Activated naive CD4-positive, alpha-beta T cell treated with anti-CD3 and anti-CD28 coated beads for 36 hours (primary cell): ENCODE results near the gene RTKN2. TPM values are rescaled to one million over a fixed set of nuclear protein-coding genes. Genes with fewer than 3 reads are reported as not detected.
A peak's percentile ranks its signal among the peaks of the same experiment; 100 is the strongest.
"Not testable (repeated sequence)": the region's sequence is repeated elsewhere in the genome, so short reads cannot be mapped to it uniquely, and the experiment has no call there.

Source experiments
- CTCF ChIA-PET: fragments of 350-600 bp; sonication (Branson Sonifier 250); formaldehyde crosslinking; loops from one replicate; lab custom pipeline; 2021; ENCODE audit warnings: antibody characterized with exemption; lab: Charles Lee
- DNase-seq: peaks from one replicate; pipeline ENCODE4 v3.0.0-alpha.2; 2020
- H3K27ac Mint-ChIP-seq: one replicate; pipeline ENCODE4 v1.8.0; 2021; ENCODE audit warnings: mild to moderate bottlenecking, mixed read lengths
- H3K27me3 Mint-ChIP-seq: one replicate; pipeline ENCODE4 v1.8.0; 2021; ENCODE audit warnings: low read depth, mixed read lengths
- H3K36me3 Mint-ChIP-seq: one replicate; pipeline ENCODE4 v1.8.0; 2021; ENCODE audit warnings: low read depth, mixed read lengths
- H3K4me1 Mint-ChIP-seq: one replicate; pipeline ENCODE4 v1.8.0; 2021; ENCODE audit warnings: low read depth, mixed read lengths
- H3K4me3 Mint-ChIP-seq: one replicate; pipeline ENCODE4 v1.8.0; 2021; ENCODE audit warnings: mild to moderate bottlenecking, moderate library complexity, mixed read lengths
- H3K9me3 Mint-ChIP-seq: one replicate; pipeline ENCODE4 v1.8.0; 2021; ENCODE audit warnings: mixed read lengths
- intact Hi-C: fragments of 100-400 bp; cut with micrococcal nuclease; formaldehyde crosslinking; loops from one replicate; pipeline ENCODE4 v1.15.1; 2023
- total RNA-seq, 2 experiments: library from RNA; stranded (reverse); gene quantifications; one replicate each; pipeline ENCODE4 v1.2.3, GENCODE V29; 2021

The RTKN2 gene
- total RNA-seq, 2 experiments from 2014 or later = 4.7 to 5.4 TPM

GRCh38 chr10:62280392-62280791, 11.7 kb upstream of the RTKN2 start:
- H3K4me3 Mint-ChIP-seq, CTCF ChIA-PET, intact Hi-C loops, H3K36me3 Mint-ChIP-seq, DNase-seq, H3K27ac Mint-ChIP-seq, H3K27me3 Mint-ChIP-seq, H3K4me1 Mint-ChIP-seq, H3K9me3 Mint-ChIP-seq: not testable (repeated sequence)

- Mint-ChIP-seq H3K9me3 (no peaks in the 10 kb centered on the region), H3K4me3 (no peak overlapping the region), H3K4me1 (no peaks in the 10 kb centered on the region), H3K27ac (no peak overlapping the region), H3K27me3 (no peaks in the 10 kb centered on the region), H3K36me3 (no peaks in the 10 kb centered on the region)
- CTCF ChIA-PET = no interaction called here
- intact Hi-C loops = no loop called here
- no peak for DNase-seq
Observed at GRCh38 chr10:62278441-62278910, 9.8 kb upstream of the RTKN2 start.

GRCh38 chr10:62277971-62278370, 9.3 kb upstream of the RTKN2 start:
- H3K4me1 Mint-ChIP-seq = no peaks in the 10 kb centered on the region
- no peak overlapping the region for H3K27ac Mint-ChIP-seq
- CTCF ChIA-PET = no interaction called here
- DNase-seq = no peak
- no peaks in the 10 kb centered on the region for H3K27me3 Mint-ChIP-seq
- intact Hi-C loops = no loop called here
- no peak overlapping the region for H3K4me3 Mint-ChIP-seq
- H3K9me3 Mint-ChIP-seq = no peaks in the 10 kb centered on the region
- no peaks in the 10 kb centered on the region for H3K36me3 Mint-ChIP-seq

GRCh38 chr10:62270020-62270419, 1.4 kb upstream of the RTKN2 start:
- H3K4me3 Mint-ChIP-seq = no peak overlapping the region
- peak; percentile 15 for DNase-seq
- no peaks in the 10 kb centered on the region for H3K36me3 Mint-ChIP-seq
- H3K27me3 Mint-ChIP-seq = peaks cover 13% of the 10 kb centered on the region
- CTCF ChIA-PET = interaction anchor here (1.4 kb wide), 1 partner anchor 25 kb away, joined by 3 read pairs; no protein-coding TSS in a partner anchor
- H3K27ac Mint-ChIP-seq = no peak overlapping the region
- peaks cover 17% of the 10 kb centered on the region for H3K4me1 Mint-ChIP-seq
- intact Hi-C loops = no loop called here
- H3K9me3 Mint-ChIP-seq = no peaks in the 10 kb centered on the region

- peaks cover 13% of the 10 kb centered on the region for H3K27me3 Mint-ChIP-seq
- H3K4me3 Mint-ChIP-seq = peak overlapping the region; percentile 72
- peaks cover 23% of the 10 kb centered on the region for H3K4me1 Mint-ChIP-seq
- H3K36me3 Mint-ChIP-seq = no peaks in the 10 kb centered on the region
- intact Hi-C loops = loop anchor here (1.0 to 5.0 kb wide), 6 partner anchors 14 to 864 kb away; partner anchors contain the start of genes EGR2 and NRBF2
- no peaks in the 10 kb centered on the region for H3K9me3 Mint-ChIP-seq
- DNase-seq = peak; percentile 32
- peak overlapping the region; percentile 28 for H3K27ac Mint-ChIP-seq
- CTCF ChIA-PET = interaction anchor here (1.0 kb wide), 1 partner anchor 25 kb away, joined by 4 read pairs; no protein-coding TSS in a partner anchor
Observed at GRCh38 chr10:62268027-62268398, 631 bp downstream of the RTKN2 start.

- H3K4me1 Mint-ChIP-seq = peaks cover 23% of the 10 kb centered on the region
- H3K4me3 Mint-ChIP-seq = no peak overlapping the region
Observed at GRCh38 chr10:62266611-62267010, 2.0 kb downstream of the RTKN2 start.

GRCh38 chr10:62266147-62266546, 2.5 kb downstream of the RTKN2 start:
- CTCF ChIA-PET = interaction anchor here (0.6 to 2.7 kb wide), 5 partner anchors 13 to 183 kb away, joined by 3 to 9 read pairs (median 3); no protein-coding TSS in a partner anchor
- Mint-ChIP-seq H3K27me3 (peaks cover 13% of the 10 kb centered on the region), H3K4me3 (no peak overlapping the region), H3K4me1 (peaks cover 23% of the 10 kb centered on the region), H3K27ac (no peak overlapping the region), H3K36me3 (no peaks in the 10 kb centered on the region), H3K9me3 (no peaks in the 10 kb centered on the region)
- DNase-seq = no peak
- intact Hi-C loops = loop anchor here (5.0 kb wide), 5 partner anchors 86 to 866 kb away; partner anchors contain the start of genes EGR2 and NRBF2

More at GRCh38 chr10:62266611-62267010, 2.0 kb downstream of the RTKN2 start:
- Mint-ChIP-seq H3K27me3 (peaks cover 13% of the 10 kb centered on the region), H3K36me3 (no peaks in the 10 kb centered on the region), H3K9me3 (no peaks in the 10 kb centered on the region), H3K27ac (no peak overlapping the region)
- CTCF ChIA-PET = interaction anchor here (0.6 kb wide), 1 partner anchor 184 kb away, joined by 3 read pairs; no protein-coding TSS in a partner anchor
- DNase-seq = no peak
- intact Hi-C loops = loop anchor here (5.0 kb wide), 5 partner anchors 86 to 866 kb away; partner anchors contain the start of genes EGR2 and NRBF2

- peaks cover 8% of the 10 kb centered on the region for H3K27me3 Mint-ChIP-seq
- H3K27ac Mint-ChIP-seq = no peak overlapping the region
- H3K4me1 Mint-ChIP-seq = peaks cover 23% of the 10 kb centered on the region
- H3K36me3 Mint-ChIP-seq = peaks cover 1% of the 10 kb centered on the region
- H3K4me3 Mint-ChIP-seq = no peak overlapping the region
- no peak for DNase-seq
- CTCF ChIA-PET = interaction anchor here (0.6 to 2.7 kb wide), 26 partner anchors 8 to 514 kb away, joined by 3 to 10 read pairs (median 4); no protein-coding TSS in a partner anchor
- H3K9me3 Mint-ChIP-seq = no peaks in the 10 kb centered on the region
- intact Hi-C loops = loop anchor here (1.0 to 5.0 kb wide), 7 partner anchors 87 to 892 kb away; partner anchors contain the start of genes EGR2 and NRBF2
Observed at GRCh38 chr10:62264702-62265436, 3.8 kb downstream of the RTKN2 start.

- intact Hi-C loops = loop anchor here (1.0 to 5.0 kb wide), 2 partner anchors 162 to 893 kb away; no protein-coding TSS in a partner anchor
- Mint-ChIP-seq H3K36me3 (peaks cover 3% of the 10 kb centered on the region), H3K4me3 (no peak overlapping the region), H3K27ac (no peak overlapping the region), H3K9me3 (no peaks in the 10 kb centered on the region), H3K27me3 (peaks cover 8% of the 10 kb centered on the region), H3K4me1 (peaks cover 19% of the 10 kb centered on the region)
- DNase-seq = no peak
- CTCF ChIA-PET = interaction anchor here (0.7 to 2.7 kb wide), 13 partner anchors 11 to 367 kb away, joined by 3 to 10 read pairs (median 5); no protein-coding TSS in a partner anchor
Observed at GRCh38 chr10:62264126-62264525, 4.5 kb downstream of the RTKN2 start.

- Mint-ChIP-seq H3K9me3 (no peaks in the 10 kb centered on the region), H3K4me3 (no peak overlapping the region), H3K27ac (no peak overlapping the region), H3K4me1 (peaks cover 12% of the 10 kb centered on the region), H3K27me3 (no peaks in the 10 kb centered on the region), H3K36me3 (peaks cover 4% of the 10 kb centered on the region)
- intact Hi-C loops = loop anchor here (5.0 kb wide), 1 partner anchor 896 kb away; no protein-coding TSS in a partner anchor
- CTCF ChIA-PET = interaction anchor here (0.7 to 1.0 kb wide), 4 partner anchors 8 to 907 kb away, joined by 3 to 4 read pairs (median 3); no protein-coding TSS in a partner anchor
- no peak for DNase-seq
Observed at GRCh38 chr10:62261666-62262065, 7.0 kb downstream of the RTKN2 start.

- CTCF ChIA-PET = no interaction called here
- Mint-ChIP-seq H3K27me3 (no peaks in the 10 kb centered on the region), H3K9me3 (no peaks in the 10 kb centered on the region), H3K27ac (no peak overlapping the region), H3K4me1 (peaks cover 8% of the 10 kb centered on the region), H3K36me3 (peaks cover 4% of the 10 kb centered on the region), H3K4me3 (no peak overlapping the region)
- DNase-seq = no peak
- intact Hi-C loops = loop anchor here (5.0 kb wide), 1 partner anchor 897 kb away; no protein-coding TSS in a partner anchor
Observed at GRCh38 chr10:62259998-62260397, 8.6 kb downstream of the RTKN2 start.

GRCh38 chr10:62259456-62259855, 9.2 kb downstream of the RTKN2 start:
- Mint-ChIP-seq H3K4me1 (peaks cover 7% of the 10 kb centered on the region), H3K9me3 (peaks cover 2% of the 10 kb centered on the region), H3K36me3 (peaks cover 4% of the 10 kb centered on the region), H3K27me3 (no peaks in the 10 kb centered on the region), H3K4me3 (no peak overlapping the region), H3K27ac (no peak overlapping the region)
- CTCF ChIA-PET = no interaction called here
- intact Hi-C loops = no loop called here
- DNase-seq = no peak
